Activated T-cell treated with anti-CD3 and anti-CD28 coated beads for 1 hour (primary cell): Measurements from ENCODE around the gene TRIM27.
"Not testable (repeated sequence)": the region's sequence is repeated elsewhere in the genome, so short reads cannot be mapped to it uniquely, and the experiment has no call there.

ENCODE experiments used
- DNase-seq: peaks from one replicate; pipeline ENCODE4 v3.0.0-alpha.2; 2020; ENCODE audit warnings: low read depth

TRIM27 gene

DNA sequence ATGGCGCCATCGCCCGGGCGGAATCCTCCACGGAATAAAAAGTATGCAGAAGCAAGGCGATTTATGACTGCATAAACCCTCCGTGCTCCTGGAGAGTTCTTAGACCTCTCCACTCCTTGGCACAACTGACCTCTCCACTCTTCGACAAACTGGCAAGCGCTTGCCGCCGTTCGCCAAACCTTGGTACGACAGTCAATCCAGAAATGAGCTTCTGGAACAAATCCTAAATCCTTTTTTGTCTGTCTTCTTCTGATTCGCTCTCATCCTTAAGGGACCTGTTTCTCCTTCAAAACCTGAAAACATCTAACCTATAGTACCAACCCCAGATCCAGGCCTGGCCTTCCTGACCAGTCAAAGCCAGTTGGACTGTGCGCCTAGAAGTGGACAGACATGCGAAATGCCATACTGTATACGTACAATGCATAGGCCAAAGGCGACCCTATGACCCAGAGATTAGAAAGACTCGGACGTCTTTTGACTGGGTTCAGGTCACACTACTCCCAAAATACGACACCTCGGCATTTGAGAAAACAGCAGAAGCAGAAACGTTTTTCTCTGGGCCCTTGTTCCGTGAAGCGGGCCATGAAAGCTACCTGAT lies 59.4 kb downstream of the TRIM27 start:
- DNase-seq: no peak

DNA sequence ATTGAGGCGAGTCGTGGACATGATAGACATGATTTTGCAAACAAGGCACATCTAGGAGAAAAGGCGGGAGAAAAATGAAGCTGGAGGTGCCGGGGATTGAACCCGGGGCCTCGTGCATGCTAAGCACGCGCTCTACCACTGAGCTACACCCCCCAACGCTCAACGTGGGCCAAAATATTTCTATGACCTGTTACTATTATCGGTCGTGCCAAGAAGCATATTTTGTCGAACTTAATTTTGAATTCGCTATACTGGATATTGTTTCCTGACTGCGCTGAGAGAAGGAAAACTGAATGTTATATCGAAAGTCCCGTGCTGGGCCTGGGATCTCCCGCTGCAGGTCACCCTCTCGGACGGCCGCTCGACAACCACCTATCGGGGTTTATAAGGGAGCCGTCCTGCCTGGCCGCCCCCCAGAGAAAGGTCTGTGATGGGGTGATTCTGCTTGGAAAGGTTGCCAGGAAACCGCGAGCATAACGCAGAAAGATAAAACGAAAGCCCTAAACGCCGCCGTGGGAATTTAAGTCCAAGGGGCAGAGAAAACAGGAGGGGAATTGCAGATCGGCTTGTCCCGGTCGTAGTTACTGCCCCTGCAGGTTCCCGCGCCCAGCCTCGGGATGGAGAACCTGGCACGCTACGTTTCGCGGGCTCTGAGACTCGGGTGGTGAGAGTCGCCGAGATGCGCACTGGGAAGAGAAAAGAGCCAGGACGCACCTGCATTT lies 60.0 kb downstream of the TRIM27 start:
- DNase-seq: peak; percentile 75

DNA sequence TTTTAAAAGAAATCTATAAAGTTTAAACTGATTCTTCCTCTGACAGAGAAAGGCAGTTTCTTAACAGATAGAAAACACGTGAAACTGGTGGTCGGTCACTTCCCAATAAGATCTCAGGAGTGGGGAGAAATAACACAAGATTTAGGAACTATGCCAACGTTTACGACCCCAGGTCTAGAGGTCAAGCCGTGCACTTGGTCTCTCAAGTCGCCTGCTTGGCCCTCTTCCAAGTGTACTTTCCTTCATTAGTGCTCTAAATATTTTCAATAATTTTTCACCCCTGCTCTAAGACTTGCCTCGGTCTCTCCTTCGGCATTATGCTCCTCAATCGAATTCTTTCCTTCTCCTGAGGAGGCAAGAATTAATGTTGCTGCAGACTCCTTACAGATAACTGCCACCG lies 61.7 kb downstream of the TRIM27 start:
- no peak for DNase-seq

DNA sequence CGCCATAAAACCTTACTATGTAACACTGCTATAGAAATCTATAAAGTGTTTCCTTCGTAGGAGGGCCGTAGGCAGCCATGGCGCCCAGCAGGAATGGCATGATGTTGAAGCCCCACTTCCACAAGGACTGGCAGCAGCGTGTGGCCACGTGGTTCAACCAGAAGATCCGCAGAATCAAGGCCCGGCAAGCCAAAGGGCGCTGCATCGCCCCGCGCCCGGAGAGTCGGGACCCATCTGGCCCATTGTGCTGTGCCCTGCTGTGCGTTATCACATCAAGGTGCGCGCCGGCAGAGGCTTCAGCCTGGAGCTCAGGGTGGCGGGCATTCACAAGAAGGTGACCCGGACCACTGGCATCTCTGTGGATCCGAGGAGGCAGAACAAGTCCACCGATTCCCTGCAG lies 62.4 kb downstream of the TRIM27 start:
- no peak for DNase-seq

DNA sequence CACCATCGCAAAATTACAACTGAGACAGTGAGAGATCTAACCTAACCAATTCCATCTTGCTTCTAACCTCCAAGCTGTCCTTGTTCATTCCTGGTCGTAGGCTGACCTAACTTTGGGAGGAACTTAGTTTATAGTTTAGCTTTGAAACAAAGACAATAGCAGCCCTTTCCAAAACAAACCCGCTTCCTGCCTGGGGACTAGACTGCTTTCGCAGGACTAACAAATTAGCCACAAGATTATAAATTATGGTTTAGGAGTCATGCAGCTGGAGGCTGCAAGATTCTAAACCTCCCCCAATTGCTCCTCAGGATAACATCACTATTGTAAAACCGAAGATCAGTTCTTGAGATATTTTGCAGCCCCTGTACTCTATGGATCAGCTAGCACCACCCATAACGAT lies 63.2 kb downstream of the TRIM27 start:
- DNase-seq: no peak

DNA sequence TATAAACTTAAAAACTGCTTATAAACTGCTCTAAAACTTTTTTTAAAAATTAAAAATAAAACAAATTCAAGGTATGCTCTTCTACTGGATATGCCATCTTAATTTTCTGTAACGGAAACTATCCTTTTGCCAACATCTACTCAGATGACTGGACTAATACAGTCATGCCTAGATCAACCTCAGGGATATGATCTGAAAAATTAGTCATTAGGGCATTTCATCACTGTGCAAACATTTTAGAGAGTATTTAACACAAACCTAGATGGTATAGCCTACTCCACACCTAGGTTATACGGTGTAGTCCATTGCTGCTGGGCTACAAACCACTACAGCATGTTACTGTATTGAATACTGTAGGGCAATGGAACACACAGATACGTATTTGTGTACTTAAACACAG lies 64.8 kb downstream of the TRIM27 start:
- no peak for DNase-seq

DNA sequence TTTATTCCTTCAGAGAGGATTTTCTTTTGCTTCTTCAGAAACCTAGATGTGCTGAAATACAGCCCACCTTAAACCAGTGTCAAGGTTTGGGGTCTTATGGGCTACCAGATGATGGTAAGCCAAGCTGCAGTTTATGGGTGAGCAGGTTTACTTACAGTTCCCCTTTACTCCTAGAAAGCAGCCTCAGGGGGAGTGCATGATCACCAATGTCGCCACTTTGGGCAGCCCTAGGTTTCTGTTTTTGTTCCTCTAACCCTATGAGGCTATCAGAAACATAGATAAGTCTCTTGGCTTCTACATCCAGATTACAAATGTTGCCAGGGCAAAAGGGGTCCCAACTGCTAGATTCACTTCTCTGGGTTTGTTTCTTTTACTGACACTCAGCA lies 67.2 kb downstream of the TRIM27 start:
- no peak for DNase-seq

DNA sequence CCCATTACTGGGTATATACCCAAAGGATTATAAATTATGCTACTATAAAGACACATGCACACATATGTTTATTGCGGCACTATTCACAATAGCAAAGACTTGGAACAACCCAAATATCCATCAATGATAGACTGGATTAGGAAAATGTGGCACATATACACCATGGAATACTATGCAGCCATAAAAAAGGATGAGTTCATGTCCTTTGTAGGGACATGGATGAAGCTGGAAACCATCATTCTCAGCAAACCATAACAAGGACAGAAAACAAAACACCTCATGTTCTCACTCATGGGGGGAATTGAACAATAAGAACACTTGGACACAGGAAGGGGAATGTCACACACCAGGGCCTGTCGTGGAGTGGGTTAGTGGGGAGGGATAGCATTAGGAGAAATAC lies 69.4 kb downstream of the TRIM27 start:
- DNase-seq: not testable (repeated sequence)
